Right lung (tissue), 5 donors: ENCODE measurements around the gene ARMC8. TPM values are rescaled to one million over a fixed set of nuclear protein-coding genes. Genes with fewer than 3 reads are reported as not detected.

Source experiments
- DNase-seq, 2 donors: peaks; one replicate each; pipeline ENCODE4 v3.0.0-alpha.2; 2013
- polyA plus RNA-seq, 5 donors: library from polyadenylated mRNA; unstranded; fragments of 120-200 nt; gene quantifications; one replicate each; pipeline versions ENCODE4 v1.2.1 to v1.2.3, GENCODE V29; 2013; ENCODE audit warnings: inconsistent platforms in 1 of 5, low replicate concordance in 1 of 5; ENCODE audit not compliant: insufficient read length in 5 of 5, insufficient read depth in 1 of 5

Gene ARMC8
- polyA plus RNA-seq, 5 donors = 37.2 to 59.3 (median 50.3) TPM

DNA sequence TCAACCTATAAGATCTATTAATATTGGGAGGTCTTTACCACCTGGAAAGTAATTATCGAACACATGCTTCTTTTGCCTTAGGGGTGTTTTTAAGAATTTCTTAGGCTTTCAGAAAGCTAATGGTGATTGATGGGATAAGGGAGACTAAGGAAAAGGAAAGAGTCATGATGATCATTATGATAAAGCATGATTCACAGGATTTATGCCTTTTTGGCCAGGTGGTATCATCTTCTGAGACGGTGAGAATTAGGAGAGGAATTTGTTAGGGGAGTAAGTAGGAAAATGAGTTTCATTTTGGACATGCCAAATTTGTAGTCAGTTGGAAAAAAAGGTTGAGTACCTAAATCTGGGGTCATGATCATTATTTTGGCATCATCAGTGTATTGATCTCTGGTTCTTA, 8.9 kb downstream of the ARMC8 start:
- no peak for DNase-seq

DNA sequence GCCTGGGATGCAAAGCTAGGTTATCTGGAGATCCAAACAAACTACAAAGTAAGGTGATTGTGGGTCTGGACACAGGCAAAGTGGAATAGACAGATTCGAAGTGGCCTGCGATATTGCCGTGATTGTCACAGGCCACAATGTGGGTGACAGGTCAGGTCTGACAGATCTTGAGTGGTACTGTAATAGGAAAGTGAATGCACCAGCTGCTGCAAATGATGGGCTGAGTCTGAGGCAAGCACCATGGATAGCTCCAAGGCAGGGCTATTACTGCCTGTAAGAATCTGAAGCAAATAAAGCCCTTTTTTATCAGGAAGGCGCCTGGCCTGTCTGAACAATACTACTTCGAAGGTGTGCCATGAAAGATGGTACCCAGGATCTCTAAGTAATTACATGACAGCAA, 10.0 kb downstream of the ARMC8 start:
- DNase-seq = peak in 1 of 2 donors; percentile 8

GRCh38 chr3:138197524-138197923, 10.4 kb downstream of the ARMC8 start:
- no peak for DNase-seq

DNA sequence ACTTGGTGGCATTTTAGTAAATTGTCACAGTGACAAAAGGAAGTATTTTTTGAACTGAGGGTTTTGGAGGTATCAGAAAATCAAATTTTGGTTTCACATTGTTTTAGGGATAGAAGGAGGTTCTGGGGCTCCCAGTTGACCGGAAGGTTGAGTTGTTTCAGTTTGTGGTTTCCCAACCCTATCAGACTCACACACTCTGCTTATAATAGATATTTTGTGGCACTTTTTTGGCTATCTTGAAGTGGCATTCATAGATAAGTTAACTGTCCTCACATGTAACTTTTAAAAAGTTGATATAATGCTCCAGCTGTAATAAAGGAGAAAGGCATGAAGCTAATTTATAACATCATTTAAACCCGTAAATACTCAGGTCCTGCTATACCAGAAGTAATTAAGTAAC, 12.8 kb downstream of the ARMC8 start:
- DNase-seq = no peak

DNA sequence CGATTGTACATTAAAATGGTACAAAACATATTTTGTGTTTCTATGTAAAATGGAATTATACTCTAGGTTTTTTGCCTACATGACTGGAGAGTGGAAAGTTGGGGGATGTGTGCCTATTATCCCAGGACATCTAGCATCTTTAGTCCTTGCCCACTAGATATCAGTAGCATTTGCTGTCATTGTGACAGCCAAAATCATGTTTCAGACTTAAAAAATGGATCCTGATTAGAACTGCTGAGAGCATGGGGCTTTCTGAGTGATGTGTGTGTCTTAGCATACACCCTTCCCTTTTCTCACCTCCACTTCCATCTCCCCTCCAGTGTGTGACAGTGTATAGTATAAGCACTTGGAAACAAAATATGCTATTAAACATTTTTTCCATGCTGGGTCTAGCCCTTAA, 13.3 kb downstream of the ARMC8 start:
- no peak for DNase-seq

DNA sequence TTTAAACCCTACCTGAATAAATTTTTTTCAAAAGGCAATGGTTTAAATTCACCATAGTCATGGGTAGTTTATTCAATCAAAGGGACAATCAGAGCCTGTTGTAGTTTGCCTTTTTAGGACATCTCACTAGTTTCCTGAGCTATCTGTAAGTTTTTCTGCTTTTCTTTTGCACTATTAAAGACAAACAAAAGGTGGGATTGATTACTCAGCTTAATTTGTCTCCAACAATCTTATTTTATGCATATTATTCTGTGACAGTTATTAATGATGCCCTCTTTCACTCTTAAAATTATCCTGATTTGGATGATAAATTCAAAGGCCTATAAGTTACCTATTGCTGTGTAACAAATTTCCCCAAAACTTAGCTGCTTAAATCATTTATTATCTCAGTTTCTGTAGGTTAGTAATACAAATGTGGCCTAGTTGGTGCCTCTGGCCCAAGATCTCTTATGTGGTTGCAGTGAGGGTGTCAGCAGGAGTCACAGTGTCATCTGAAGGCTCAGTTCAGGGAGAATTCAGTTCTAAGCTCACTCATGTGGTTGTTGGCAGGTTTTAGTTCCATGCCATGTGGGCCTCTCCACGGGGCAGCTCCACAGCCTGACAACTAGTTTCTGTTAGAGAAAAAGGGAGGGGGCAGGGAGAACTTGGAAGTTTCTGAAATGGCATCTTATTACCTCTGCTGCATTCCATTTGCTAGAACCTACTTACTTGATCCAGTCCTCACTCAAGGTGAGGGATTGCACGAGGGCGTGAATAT, 16.0 kb downstream of the ARMC8 start:
- no peak for DNase-seq

- DNase-seq = no peak
These were observed 16.8 kb downstream of the ARMC8 start for GRCh38 chr3:138203938-138204337.

DNA sequence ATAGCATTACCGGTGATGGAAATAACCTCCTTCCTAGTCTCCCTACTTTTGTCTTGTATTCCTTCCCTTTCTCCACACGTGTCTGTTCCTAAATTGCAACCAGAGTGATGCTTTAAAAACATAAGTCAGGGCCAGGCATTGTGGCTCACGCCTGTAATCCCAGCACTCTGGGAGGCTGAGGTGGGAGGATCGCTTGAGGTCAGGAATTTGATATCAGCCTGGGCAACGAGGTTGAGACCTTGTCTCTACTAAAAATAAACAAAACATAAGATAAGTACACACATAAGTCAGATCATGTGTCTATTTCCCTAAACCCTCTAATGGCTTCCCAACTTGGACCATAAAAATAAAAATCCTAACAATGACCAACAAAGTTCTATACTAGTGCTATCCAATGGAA, 18.4 kb downstream of the ARMC8 start:
- no peak for DNase-seq

DNA sequence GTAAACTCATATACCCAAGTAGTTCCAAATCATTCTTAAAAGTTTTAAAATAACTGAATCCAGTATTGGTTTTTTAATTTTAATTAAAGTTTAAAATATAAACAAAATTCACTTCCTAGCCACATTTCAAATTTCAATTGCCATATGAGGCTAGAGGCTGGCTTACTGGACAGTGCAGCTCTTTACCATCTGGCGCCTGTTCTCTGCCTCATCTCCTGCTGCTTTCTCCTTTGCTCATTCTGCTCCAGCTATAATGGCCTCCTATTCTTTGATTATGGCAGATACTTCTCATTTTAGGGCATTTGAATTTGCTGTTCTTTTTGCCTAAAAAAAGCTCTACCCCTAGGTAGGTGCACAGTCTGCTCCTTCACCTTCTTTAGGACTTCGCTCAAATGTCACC, 19.1 kb downstream of the ARMC8 start:
- no peak for DNase-seq

DNA sequence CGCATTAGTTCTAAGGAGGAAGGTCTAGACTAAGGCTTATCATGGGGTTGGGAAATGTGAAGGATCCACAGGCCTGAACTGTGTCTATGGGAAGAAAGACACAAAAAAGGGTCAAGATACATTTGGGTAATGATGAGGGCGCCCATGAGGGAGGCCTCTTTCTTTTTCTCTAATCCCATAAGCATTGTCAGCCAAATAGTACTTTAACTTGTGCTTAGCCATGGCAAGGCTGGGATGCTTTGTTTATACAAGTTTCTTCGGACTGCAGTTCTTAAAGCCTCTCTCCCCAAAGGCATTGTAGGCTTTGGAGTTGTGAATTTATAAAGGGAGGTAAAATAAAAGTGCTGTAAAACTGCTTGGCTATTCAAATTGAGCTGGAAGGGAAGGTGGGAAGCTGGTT, 23.4 kb downstream of the ARMC8 start:
- no peak for DNase-seq

DNA sequence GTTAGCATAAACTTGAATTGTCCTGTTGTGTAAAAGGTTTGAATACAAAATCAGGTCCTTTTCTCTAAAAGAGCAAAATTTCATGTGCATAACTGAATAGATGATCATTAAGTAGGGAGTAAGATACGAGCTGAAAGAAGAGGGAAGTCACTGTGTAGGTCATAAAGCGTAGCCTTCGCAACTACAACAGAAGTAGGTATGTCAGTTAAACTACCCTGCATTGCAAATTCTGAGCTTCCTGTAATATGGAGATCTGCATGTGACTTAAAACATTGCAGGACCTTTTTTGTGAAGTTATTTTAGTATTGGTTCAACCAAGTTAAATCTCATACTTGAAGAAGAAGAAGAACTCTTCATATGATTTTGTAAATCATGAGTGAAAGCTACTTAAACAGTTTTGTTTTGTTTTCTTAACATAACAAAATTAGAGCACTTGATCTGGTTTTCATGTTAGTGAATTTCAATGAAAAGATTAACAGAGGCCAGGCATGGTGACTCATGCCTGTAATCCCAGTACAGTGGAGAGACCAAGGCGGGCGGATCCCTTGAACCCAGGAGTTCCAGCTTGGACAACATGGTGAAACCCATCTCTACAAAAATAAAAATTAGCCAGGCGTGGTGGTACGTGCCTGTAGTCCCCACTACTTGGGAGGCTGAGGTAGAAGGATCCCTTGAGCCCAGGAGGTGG, 26.4 kb downstream of the ARMC8 start:
- DNase-seq = no peak

- no peak for DNase-seq
These were observed 32.2 kb downstream of the ARMC8 start for GRCh38 chr3:138219255-138219654.

DNA sequence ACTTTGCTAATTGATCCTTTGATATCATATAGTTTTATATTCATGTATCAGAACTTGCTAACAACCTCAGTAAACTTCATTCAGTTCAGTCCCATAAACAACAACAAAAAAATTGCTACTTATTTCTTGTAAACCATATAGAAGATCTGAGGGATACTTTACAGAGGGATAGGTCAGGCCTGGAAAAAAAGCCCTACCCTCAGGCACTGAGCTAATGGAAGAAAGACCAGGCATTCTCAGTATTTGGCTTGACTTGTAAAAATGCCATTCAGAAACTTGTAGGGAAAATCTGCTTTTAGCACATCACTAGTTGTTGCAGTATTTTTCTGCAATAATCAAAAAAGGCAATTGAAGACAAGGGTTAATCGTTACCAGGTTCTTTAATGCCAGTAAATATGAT, 33.1 kb downstream of the ARMC8 start:
- no peak for DNase-seq

DNA sequence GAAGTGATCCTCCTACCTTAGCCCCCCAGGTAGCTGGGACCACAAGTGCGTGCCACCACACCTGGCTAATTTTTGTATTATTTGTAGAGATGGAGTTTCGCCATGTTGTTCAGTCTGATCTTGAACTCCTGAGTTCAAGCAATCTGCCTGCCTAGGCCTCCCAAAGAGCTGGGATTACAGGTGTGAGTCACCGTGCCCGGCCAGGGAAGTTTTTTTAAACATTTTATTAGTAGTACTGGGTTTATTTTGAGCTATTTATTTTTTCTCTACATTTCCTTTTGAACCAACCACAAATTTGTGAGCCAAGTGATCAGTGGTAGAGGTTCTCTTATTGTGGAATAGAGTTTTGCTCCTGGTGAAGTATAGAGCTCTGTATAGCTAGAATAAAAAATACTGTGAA, 33.7 kb downstream of the ARMC8 start:
- no peak for DNase-seq

DNA sequence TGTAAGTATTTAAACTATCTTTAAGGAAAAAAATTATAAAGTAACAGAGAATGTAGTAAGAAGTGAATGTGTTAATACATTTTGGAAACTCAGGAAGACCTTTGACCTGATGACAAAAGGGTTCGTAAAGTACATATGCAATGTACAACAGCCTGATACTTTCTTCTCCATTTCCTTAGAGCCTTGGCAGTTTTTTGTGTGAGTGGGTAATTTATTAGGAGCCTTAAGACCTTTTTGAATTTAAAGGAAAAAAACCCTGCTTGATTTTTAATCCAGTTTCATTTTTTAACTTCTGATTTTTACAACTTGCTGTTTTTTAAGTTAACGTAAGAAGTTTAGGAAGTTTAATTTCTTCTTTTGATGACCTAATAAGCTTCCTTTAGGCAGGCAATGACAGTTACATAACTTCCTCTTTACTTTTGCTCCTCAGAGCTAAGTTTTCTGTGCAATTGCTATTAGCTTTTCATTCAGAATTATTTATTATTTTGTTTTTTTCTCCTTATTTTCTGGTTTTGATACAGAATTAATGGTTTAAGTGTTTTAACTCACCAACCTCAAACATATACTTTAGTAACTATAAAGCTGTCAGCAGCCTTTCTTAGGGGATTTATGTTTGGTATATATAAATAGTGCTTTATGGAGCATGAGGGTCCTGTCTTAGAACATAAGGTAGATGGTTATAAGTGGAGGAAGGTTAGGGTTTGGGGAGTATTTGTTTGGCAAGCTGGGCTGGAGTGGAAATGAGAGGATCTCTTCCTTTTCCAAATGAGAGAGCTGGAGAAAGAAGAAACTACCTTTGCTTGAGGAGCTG, 35.2 kb downstream of the ARMC8 start:
- DNase-seq = no peak

GRCh38 chr3:138222942-138223287, 35.8 kb downstream of the ARMC8 start:
- no peak for DNase-seq

DNA sequence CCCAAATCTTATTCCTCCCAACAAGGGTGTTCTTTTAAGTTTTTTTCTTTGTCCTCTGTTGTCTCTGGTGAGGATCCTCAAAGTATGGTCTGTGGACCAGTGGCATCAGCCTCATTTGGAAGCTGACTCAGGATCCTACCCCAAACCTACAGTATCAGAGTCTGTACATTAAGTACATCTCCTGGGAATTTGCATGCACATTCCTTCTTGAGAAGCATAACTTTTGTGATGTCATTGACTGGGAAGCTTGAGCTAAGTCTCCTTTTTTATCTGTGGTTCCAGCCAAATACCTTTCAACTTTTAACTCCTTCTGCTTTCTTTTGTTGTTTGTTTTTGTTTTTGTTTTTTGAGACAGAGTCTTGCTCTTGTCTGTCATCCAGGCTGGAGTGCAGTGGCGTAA, 40.5 kb downstream of the ARMC8 start:
- no peak for DNase-seq

GRCh38 chr3:138230525-138230924, 43.4 kb downstream of the ARMC8 start:
- DNase-seq = no peak

GRCh38 chr3:138232705-138233364, 45.7 kb downstream of the ARMC8 start:
- DNase-seq = no peak

DNA sequence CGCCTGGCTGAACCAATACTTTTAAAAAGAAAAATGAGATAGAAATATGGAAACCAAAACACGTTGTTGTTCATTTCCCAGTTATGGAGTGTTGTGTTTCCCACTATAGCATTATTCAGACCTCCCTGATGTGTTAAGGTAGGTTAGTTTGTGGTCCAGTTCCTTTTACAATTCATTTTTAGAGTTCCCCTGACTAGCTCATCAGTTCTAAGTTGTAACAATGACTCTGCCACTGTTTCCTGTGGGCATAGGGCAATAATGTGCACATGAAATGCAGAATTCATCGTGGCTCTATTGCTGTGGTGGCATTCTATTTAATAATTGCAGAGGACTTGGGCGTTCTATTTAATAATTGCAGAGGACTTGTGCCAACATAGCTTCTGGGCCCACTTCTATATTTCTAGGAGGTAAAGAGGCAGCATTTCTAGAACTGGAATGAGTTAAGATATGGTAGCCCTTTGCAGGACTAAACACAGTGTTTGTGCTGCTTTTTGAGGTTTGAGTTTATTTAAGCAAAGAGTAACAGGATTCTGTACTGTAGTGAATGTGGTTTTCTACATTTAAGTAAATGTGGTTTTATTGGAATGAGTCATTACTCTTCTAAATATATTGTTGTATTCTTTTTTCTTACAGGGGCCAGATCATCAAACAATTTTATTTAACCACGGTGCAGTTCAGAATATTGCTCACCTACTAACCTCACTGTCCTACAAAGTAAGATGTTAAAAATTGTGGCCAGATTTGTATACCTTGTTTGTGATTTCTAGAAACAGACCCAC, 47.5 kb downstream of the ARMC8 start:
- no peak for DNase-seq

DNA sequence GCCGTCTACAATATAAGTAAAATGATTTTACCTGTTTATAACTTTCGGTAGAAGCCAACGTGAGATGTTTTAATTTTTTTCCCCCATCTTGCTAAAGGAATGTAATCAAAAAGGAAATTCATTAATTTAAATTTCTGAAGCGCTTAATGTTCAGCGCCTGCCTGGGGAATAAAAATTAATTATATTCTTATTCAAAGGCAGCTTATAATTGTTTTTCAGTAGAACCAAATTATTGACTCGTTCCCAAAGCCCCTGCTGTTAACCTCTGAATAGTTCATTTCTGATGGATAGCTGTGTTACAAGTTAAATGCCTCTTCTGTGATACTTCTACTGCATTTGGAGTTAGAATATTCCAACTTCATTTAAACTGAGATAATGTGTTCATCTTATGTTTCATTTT, 51.6 kb downstream of the ARMC8 start:
- DNase-seq = no peak

DNA sequence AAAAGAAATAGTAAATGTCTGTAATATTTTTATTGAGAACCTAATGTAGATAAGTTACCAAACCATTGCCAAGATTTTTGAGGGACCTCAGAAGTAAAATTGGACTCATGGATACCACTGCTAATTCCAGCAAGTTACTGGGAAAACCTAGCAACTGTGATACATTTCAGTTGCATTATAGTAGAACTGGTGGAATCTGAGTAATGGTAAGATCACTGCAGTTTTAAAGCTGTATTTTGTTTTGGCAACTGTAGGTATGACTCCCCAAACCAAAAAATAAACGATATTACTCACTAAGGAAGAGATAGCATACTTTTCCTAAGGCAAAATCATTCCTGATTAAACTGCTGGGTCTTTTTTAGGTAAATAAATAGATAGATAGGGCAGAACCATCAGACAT, 54.0 kb downstream of the ARMC8 start:
- no peak for DNase-seq
